Stimulated activated CD8-positive, alpha-beta memory T cell treated with anti-CD3 and anti-CD28 coated beads, Interleukin-15, amount 100 ng/mL, for 1 hour (primary cell): ENCODE results near the gene TRAPPC8.
"Not testable (repeated sequence)": the region's sequence is repeated elsewhere in the genome, so short reads cannot be mapped to it uniquely, and the experiment has no call there.

ENCODE experiments used
- DNase-seq: peaks from one replicate; pipeline ENCODE4 v3.0.0-alpha.2; 2020; ENCODE audit warnings: low read depth

Gene TRAPPC8

DNA sequence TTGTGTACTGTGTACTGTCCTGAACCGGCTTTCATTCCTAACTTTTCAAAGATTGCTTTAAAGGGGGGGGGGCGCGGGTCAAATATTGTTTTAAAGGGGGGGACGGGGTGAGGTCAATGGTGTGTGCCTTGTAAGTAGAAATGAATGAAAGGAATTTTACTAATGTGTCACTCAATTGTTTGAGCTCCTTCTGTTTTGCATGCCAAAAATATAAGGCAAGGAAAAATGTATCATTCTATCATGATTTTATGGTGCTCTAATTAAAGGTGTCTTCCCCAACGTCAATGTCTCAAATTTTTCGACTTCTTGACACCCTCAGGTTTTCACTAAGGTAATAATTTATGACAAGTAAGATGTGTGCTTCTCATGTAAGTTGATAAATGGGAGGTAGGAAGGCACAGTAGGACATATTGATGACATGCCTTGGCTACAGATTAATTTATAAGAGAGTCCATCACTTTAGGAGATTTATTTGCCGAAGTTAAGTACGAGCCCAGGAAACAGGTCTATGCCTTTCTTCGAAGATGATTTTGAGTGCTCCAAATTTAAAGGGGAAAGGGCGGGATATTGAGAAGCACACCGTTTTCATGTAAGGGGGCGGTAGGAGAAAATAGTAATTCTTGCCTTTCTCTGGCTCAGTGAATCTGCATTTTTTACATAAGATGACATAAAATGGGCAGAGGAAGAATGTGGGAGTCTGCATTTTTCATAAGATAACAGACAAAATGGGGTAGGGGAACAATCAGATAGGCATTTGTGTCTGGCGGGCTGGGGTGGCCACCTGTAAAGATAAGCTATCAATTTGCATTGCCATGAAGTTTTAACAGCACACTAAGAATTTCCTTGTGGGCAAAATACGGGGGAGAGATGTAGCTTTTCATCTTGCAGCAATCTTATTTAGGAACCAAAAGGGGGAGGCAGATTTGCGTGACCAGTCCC, 1.2 kb upstream of the TRAPPC8 start:
- DNase-seq = no peak

DNA sequence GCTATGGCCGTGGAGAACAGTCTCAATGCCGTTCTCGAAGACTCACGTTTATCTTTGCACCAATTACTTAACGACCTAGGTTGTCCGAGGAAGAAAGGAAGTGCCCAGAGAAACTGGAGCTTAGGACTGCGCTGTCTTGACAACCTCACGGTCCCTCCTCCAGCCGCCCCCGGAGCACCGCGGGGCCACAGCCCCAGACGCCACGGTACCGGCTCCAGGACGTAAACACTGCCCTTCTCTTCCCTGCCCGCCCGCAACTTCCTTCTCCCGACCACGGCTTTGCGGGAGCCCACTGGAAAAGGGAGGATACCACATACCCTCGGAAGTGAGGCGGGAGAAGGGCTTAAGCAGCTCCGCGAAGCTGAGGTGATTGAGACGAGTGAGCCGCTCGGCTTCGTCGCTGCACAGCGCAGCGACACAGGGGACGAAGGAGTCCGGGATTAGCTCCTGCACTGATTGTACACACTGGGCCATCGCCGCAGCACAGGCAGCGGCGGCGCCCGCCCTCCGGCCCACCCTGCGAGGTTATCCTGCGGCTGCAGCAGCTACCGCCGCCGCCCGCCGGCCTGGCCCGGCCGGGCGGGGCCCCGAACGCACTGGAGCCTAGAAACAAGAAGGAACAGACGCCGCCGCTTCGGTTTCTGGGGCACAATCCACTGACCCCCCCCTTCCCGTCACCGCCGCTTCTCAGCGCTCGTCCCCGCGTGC, 483 bp downstream of the TRAPPC8 start:
- DNase-seq = peak; percentile 0

DNA sequence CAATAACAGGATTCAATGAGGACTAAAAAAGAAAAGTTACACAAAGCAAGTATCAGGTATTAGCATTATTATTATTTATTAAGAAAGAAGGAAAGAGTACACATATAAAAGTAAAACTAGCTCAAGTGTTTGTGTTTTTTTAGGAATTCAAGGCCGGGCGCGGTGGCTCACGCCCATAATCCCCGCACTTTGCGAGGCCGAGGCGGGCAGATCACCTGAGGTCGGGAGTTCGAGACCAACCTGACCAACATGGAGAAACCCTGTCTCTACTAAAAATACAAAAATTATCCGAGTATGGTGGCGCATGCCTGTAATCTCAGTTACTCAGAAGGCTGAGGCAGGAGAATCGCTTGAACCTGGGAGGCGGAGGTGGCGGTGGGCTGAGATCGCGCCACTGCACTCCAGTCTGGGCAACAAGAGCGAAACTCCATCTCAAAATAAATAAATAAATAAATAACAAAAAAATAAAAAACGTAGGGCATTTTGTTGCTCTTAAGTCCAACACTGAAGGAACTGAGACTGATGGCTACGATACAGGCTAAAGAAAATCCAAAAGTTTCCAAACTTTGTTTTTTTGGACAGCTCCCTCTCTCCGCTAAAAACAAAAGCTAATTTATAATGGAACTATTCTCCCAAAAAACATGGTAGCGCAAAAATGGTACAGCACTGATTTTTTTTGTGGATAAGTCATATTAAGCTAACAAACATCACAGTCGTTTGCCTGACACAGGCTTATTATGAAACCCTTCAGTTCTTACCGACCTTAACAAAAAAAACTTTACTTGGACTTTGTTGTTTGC, 1.7 kb downstream of the TRAPPC8 start:
- no peak for DNase-seq

DNA sequence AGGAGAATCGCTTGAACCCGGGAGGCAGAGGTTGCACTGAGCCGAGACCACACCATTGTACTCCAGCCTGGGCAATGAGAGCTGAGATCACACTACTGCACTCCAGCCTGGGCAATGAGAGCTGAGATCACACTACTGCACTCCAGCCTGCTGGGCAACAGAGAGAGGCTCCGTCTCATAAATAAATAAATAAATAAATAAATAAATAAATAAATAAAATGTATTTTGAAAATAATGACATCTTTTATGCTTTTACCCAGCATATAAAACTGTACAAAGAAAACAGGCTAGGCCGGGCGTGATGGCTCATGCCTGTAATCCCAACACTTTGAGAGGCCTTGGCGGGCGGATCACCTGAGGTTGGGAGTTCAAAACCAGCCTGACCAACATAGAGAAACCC, 8.2 kb downstream of the TRAPPC8 start:
- DNase-seq = not testable (repeated sequence)

DNA sequence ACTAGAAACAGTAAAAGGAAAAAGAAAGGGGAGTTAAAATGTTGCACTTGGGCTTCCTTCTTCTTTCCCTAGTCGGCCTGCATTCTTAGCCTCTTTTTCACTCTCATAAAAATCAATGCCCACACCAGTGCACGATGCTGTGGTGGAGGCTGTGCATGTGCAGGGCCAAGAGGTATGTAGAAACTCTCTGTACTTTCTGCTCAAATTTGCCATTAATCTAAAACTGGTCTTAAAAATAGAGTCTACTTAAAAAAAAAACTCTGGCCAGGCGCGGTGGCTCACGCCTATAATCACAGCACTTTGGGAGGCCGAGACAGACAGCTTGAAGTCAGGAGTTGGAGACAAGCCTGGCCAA, 11.1 kb downstream of the TRAPPC8 start:
- DNase-seq = no peak

DNA sequence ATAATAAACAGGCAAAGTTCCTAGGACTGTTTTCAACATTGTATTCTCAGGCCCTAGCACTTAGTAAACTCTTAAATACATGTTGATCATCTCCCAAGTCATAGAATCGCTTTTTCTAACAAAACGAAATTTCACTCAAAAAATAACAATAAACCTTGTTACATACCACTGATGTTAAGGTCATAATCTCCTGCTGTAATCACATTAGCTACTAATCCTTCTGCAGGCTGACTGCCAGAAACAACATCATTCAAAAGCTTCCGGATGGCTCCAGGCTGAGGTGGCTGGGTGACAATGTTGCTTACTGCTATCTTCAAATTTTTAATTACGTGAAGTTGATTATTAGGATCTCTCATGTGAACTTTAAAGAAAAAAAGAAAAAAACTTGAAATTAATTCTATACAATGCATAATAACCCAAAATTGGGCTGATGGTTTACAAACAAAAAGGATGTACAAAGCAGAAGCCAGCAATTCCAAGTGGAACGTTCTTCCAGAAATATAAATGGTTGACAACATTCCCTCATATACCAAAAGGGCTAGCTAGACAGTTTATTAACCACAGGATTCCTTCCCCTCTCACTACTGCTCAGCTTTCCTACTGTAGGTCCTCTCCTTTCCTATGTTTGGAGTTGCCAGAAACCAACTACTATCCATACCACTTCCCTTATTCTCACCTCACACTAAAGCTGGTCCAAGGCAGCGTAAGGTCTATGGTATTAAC, 11.6 kb downstream of the TRAPPC8 start:
- DNase-seq = no peak

DNA sequence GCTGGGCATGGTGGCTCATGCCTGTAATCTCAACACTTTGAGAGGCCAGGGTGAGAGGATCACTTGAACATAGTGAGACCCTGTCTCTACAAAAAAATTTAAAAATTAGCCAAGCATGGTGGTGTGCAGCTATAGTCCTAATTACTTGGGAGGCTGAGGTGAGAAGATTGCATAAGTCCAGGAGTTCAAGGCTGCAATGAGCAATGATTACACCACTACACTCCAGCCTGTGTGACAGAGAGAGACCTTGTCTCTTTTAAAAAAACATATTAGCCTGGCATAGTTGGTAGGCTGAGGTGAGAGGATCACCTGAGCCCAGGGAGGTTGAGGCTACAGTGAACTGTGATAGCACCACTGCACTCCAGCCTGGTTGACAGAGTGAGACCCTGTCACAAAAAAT, 13.7 kb downstream of the TRAPPC8 start:
- no peak for DNase-seq

DNA sequence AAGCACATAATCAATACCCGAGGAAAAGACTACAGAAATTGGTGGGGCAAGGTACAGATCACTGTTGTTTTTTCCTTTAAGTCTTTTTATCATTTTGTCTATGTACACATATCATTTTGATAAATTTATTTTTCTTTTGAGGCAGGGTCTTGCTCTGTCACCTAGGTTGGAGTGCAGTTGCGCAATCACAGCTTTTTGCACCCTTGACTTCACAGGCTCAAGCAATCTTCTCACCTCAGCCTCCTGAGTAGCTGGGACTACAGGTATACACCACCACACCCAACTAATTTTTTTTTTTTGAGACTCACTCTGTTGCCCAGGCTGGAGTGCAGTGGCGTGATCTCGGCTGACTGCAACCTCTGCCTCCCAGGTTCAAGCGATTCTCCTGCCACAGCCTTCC, 15.9 kb downstream of the TRAPPC8 start:
- DNase-seq = not testable (repeated sequence)

DNA sequence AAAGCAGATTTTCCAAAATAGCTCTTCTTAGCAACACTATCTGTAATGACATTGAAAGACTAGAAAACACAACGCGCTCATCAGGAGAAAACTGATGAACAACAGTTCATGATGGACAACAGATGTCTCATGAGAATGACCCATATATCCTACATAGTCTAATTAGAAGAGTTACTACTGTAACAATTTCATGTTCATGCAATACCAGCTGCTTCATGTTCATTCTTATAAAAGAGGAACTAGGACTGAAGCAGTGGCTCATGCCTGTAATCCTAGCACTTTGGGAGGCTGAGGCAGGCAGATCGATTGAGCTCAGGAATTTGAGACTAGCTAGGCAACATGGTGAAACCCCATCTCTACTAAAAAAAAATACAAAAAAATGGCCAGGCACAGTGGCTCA, 22.7 kb downstream of the TRAPPC8 start:
- DNase-seq = no peak

DNA sequence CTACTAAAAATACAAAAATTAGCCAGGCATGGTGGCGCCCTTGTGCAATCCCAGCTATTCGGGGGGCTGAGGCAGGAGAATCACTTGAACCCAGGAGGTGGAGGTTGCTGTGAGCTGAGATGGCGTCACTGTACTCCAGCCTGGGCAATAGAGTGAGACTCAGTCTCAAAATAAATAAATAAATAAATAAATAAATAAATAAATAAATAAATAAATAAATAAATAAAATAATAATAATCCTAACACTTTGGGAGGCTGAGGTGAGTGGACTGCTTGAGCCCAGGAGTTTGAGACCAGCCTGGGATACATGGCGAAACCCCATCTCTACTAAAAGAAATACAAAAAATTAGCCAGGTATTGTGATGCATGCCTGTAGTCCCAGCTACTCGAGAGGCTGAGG, 23.6 kb downstream of the TRAPPC8 start:
- not testable (repeated sequence) for DNase-seq

DNA sequence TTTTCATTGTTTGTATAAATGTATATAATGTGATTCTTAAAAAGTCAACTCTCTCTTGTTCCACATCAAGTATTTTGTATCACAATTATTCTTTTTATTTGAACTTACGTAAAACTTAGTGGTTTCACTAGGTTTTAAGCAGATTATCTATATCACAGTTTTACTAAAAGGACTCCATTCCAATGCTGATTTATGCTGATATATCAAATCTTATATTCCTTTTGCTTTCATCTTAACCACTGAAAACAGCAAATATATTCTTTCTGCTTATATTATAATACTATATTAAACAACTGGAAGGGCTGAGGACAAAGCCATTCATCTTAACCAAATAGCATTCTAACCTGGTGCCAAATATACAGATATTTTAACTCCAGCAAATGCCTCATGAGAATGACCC, 24.2 kb downstream of the TRAPPC8 start:
- no peak for DNase-seq

DNA sequence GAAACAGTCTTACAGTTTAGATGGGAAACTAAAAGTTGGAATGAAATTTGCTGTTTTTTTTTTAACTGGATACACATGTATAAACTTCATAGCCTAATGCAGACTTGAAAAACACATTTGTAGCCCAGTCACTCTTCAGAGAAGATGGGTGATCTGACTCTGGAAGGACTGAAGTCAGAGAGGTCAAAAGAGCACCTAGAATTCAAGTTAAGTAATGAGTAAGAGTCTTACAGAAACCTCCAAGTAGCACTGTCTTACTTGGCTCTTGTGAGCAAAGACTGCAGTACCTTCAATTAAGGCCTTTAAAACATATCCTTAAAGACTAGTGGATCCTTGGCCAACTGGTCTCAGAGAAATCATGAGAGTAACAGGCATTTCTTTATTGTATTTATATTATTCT, 41.9 kb downstream of the TRAPPC8 start:
- no peak for DNase-seq

DNA sequence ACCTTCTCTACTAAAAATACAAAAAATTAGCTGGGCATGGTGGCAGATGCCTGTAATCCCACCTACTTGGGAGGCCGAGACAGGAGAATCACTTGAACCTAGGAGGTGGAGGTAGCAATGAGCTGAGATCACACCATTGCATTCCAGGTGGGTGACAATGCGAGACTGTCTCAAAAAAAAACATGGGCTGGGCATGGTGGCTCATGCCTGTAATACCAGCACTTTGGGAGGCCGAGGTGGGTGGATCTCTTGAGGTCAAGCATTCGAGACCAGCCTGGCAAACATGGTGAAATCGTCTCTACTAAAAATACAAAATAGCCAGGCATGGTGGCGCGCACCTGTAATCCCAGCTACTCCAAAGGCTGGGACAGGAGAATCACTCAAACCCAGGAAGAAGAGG, 43.2 kb downstream of the TRAPPC8 start:
- DNase-seq = not testable (repeated sequence)

DNA sequence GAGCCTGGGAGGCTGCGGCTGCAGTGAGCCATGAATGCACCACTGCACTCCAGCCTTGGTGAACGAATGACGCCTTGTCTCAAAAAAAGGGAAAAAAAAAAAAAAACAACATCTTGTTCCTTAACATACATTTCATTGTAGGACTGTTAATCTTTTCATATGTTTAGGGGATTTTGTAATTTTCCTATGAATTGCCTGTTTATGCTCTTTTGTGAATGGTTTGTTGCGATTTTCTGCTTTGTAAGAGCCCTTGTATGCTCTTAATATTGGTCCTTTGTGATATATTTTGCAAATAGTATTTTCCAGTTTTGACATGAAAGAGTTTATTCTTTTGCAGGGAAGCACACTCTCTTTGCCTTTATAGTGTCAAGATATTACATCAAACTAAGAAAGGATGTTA, 50.0 kb downstream of the TRAPPC8 start:
- DNase-seq = no peak

DNA sequence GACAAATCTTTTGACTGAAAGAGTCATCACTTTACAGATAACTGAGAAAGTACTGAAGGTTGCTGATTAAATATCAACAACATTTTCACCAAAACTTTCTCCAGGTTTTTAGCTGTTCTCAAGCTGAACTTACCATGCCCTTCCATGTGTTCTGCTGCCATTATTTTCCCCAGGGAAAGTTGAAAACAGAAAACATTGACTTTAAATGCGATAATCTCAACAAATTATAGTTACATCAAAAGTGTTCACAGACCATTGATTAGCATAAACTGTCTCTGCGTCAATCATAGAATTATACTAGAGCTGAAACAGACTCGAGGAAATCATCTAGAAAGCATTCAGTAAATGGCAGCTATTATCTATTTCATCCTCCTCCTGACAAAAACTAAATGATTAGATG, 51.4 kb downstream of the TRAPPC8 start:
- no peak for DNase-seq

DNA sequence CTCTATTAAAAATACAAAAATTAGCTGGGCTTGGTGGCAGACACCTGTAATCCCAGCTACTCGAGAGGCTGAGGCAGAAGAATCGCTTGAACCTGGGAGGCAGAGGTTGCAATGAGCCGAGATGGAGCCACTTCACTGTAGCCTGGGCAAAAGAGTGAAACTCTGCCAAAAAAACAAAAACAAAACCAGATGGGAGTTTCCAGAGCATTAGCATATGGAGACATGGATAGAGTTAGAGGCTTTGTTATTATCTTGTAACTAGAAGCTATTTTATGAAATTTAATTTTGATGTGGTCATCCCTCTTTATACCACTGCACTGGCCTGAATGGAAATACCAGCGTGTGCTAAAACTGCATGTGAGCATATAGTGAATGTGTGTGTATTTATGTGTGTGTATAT, 58.9 kb downstream of the TRAPPC8 start:
- DNase-seq = no peak

DNA sequence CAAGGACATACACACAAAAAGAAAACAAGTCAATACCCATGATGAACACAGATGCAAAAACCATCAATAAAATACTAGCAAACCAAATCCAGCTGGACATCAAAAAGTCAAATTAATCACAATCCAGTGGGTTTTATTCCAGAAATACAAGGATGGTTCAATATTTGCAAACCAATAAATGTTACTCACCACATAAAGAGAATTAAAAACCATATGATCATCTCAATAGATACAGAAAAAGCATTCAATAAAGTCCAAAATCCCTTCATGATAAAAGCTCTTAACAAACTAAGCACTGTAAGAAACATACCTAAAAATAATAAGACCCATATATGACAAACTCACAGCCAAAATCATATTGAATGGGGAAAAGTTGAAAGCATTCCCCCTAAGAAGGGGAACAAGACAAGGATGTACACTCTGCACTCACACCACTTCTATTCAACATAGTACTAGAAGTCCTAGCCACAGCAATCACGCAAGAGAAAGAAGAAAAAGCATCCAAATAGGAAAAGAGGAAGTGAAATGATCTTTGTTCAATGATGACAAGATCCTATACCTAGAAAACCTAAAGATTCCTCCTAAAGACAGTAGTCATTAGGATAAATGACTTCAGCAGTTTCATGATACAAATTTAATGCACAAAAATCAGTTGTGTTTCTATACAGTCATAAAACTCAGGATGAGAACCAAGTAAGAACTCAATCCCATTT, 62.6 kb downstream of the TRAPPC8 start:
- no peak for DNase-seq

DNA sequence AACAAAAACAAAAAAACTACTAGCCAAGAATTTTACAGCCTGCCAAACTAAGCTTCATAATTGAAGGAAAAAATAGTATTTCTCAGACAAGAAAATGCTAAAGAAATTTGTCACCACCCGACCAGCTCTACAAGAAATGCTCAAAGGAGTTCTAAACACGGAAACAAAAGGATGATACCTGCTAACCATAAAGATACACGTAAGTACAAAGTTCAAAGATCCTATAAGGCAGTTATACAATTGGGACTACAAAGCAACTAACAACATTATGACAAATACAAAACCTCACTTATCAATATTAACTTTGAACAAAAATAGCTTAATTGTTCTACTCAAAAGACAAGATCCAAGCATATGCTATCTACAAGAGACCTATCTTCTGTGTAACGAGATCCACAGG, 64.6 kb downstream of the TRAPPC8 start:
- no peak for DNase-seq

DNA sequence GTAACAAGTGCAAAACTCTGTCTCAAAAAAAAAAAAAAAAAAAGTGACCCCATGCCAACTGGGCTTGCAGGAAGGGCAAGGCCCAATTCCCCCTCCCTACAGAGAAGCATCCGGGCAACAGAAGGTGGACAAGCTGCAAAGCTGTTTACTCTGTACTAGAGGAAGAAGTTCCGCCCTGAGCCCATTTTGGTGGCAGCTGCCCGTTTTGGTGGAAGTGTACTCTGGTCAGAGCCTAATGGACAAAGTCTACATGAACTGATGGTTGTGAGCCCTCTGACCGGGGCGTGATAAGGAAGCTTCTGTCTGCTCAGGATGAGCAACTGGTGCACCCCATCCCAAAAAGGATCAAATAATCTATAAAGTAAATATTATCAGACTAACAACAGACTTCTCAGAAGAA, 65.0 kb downstream of the TRAPPC8 start:
- DNase-seq = no peak

DNA sequence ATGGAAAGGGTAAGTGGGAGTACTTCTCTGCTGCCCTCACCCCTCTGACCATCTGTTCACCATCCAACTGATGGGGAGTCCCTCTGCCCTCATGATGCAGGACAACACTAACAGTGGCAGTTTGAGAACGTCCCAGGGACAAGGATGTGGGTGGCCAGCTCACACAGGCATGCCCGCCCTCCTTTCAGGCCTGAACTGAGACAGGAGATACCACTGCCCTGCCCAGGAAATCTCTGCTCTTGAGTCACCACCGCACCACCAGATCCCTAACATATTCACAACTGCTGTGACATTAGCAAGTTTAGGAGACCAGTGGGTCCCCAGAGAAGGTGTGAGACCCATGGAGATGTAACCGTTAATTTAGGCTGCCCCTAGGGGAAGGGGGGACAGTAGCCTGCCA, 66.2 kb downstream of the TRAPPC8 start:
- DNase-seq = no peak

DNA sequence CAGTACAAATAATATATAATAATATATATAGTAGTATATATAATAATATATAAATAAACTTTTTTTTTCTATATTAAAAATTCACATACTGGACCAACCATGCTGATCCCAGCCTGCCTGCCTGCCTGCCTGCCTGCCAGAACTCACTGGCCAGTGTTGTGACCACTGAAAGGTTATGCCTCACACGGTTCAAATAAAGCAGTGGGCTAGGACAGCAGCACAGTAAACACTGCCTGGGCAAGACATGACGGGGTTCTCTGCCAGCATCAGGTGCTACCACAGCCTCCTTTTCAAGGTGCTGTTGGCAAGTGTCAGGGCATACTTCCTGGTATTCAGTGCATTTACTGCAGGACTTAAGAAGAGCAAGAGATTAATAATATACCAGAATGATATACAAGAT, 67.6 kb downstream of the TRAPPC8 start:
- DNase-seq = no peak
